CD14-positive monocyte (primary cell): ENCODE data around the gene RIMBP2. TPM values are rescaled to one million over a fixed set of nuclear protein-coding genes. Genes with fewer than 3 reads are reported as not detected.

Experiments used
- DNase-seq, 3 donors: peaks; one replicate each; pipeline ENCODE4 v3.0.0-alpha.2; 2011 to 2022
- H2AFZ ChIP-seq: 2 replicates; pipeline ENCODE4 v1.6.0; 2012; ENCODE audit warnings: mild to moderate bottlenecking, low read depth, low read length, inconsistent platforms; ENCODE audit not compliant: insufficient read depth, poor library complexity, severe bottlenecking
- H3K27ac ChIP-seq, 2 donors: 1 replicate in 1 of 2; 2 replicates in 1 of 2; pipeline ENCODE4 v1.5.1; 2012 to 2013; ENCODE audit warnings: low read length in 2 of 2, control low read depth in 1 of 2, inconsistent platforms in 1 of 2, low read depth in 1 of 2, mild to moderate bottlenecking in 1 of 2
- H3K27me3 ChIP-seq, 2 donors: one replicate each; pipeline versions ENCODE4 v1.6.0 to v1.6.1; 2011 to 2013; ENCODE audit warnings: low read length in 2 of 2; ENCODE audit not compliant: control insufficient read depth in 2 of 2, insufficient read depth in 2 of 2
- H3K36me3 ChIP-seq, 2 donors: replicated peaks in 1 of 2; 1 replicate in 1 of 2; 2 replicates in 1 of 2; pipeline versions ENCODE4 v1.5.1 to v1.6.1; 2012 to 2013; ENCODE audit warnings: low read length in 2 of 2, control low read depth in 1 of 2, inconsistent platforms in 1 of 2, mild to moderate bottlenecking in 1 of 2; ENCODE audit not compliant: insufficient read depth in 2 of 2, control insufficient read depth in 1 of 2
- H3K4me1 ChIP-seq, 2 donors: 1 replicate in 1 of 2; 2 replicates in 1 of 2; pipeline versions ENCODE4 v1.5.1 to v1.6.1; 2012 to 2013; ENCODE audit warnings: low read length in 2 of 2, control low read depth in 1 of 2, inconsistent platforms in 1 of 2, mild to moderate bottlenecking in 1 of 2, moderate library complexity in 1 of 2; ENCODE audit not compliant: insufficient read depth in 2 of 2, control insufficient read depth in 1 of 2
- H3K4me2 ChIP-seq: replicated peaks from 2 replicates; pipeline ENCODE3; 2012; ENCODE audit warnings: low read length, moderate library complexity, mild to moderate bottlenecking; ENCODE audit not compliant: poor library complexity, severe bottlenecking; ENCODE audit errors: extremely low read depth
- H3K4me3 ChIP-seq, 3 experiments: fragments of 200-600 bp in 1 of 3; sonication (generic) in 1 of 3; replicated peaks in 1 of 3; 1 replicate in 2 of 3; 2 replicates in 1 of 3; pipeline ENCODE4 v1.5.1; 2011 to 2013; ENCODE audit warnings: low read length in 3 of 3, mild to moderate bottlenecking in 3 of 3, control low read depth in 2 of 3, low read depth in 2 of 3, inconsistent platforms in 1 of 3, moderate library complexity in 1 of 3
- H3K79me2 ChIP-seq: 2 replicates; pipeline ENCODE4 v1.6.0; 2012; ENCODE audit warnings: mild to moderate bottlenecking, control low read depth, inconsistent platforms, low read length, moderate library complexity; ENCODE audit not compliant: insufficient read depth
- H3K9ac ChIP-seq: 2 replicates; pipeline ENCODE4 v1.6.0; 2017; ENCODE audit warnings: low read length, mild to moderate bottlenecking; ENCODE audit not compliant: insufficient read depth, poor library complexity, severe bottlenecking
- H3K9me3 ChIP-seq, 2 donors: replicated peaks in 1 of 2; 1 replicate in 1 of 2; 2 replicates in 1 of 2; pipeline versions ENCODE4 v1.5.1 to v1.6.1; 2012 to 2013; ENCODE audit warnings: low read length in 2 of 2, control low read depth in 1 of 2; ENCODE audit not compliant: control insufficient read depth in 1 of 2, insufficient read depth in 1 of 2
- H4K20me1 ChIP-seq: 2 replicates; pipeline ENCODE4 v1.6.0; 2012; ENCODE audit warnings: mild to moderate bottlenecking, low read length, control low read depth, moderate library complexity; ENCODE audit not compliant: insufficient read depth
- H3K27ac Mint-ChIP-seq, 7 donors: one replicate each; pipeline ENCODE4 v1.8.0; 2020; ENCODE audit warnings: mild to moderate bottlenecking in 7 of 7, mixed read lengths in 7 of 7, moderate library complexity in 6 of 7, inconsistent platforms in 2 of 7
- H3K27me3 Mint-ChIP-seq, 3 donors: one replicate each; pipeline ENCODE4 v1.8.0; 2021 to 2022; ENCODE audit warnings: low read depth in 3 of 3, mild to moderate bottlenecking in 3 of 3, mixed read lengths in 3 of 3, moderate library complexity in 3 of 3, inconsistent platforms in 1 of 3
- H3K36me3 Mint-ChIP-seq, 2 donors: one replicate each; pipeline ENCODE4 v1.8.0; 2020; ENCODE audit warnings: mixed read lengths in 2 of 2, inconsistent platforms in 1 of 2, mild to moderate bottlenecking in 1 of 2
- H3K4me1 Mint-ChIP-seq: one replicate; pipeline ENCODE4 v1.8.0; 2020; ENCODE audit warnings: mild to moderate bottlenecking, mixed read lengths
- H3K4me3 Mint-ChIP-seq, 2 donors: one replicate each; pipeline ENCODE4 v1.8.0; 2020; ENCODE audit warnings: mild to moderate bottlenecking in 2 of 2, mixed read lengths in 2 of 2, moderate library complexity in 1 of 2
- H3K9me3 Mint-ChIP-seq, 7 donors: one replicate each; pipeline ENCODE4 v1.8.0; 2020 to 2022; ENCODE audit warnings: mixed read lengths in 7 of 7, mild to moderate bottlenecking in 6 of 7, moderate library complexity in 6 of 7, inconsistent platforms in 2 of 7
- CTCF ChIP-seq: fragments of 200-600 bp; IDR thresholded peaks from one replicate; pipeline ENCODE4 v1.8.0; 2022; ENCODE audit warnings: antibody characterized with exemption, mild to moderate bottlenecking
- WGBS: methylation state at CpG from one replicate; pipeline ENCODE4 v1.1.5; 2013; ENCODE audit warnings: missing lambda C conversion rate; ENCODE audit not compliant: insufficient coverage; 5-methylcytosine and 5-hydroxymethylcytosine counted together
- intact Hi-C, 2 donors: fragments of 100-400 bp; cut with micrococcal nuclease; formaldehyde crosslinking; loops; one replicate each; pipeline versions ENCODE4 v1.15.0 to v1.15.1; 2023
- polyA plus RNA-seq, 3 donors: library from polyadenylated mRNA; depleted of rRNA in 1 of 3; unstranded in 2 of 3; stranded (reverse) in 1 of 3; fragments of 300-500 nt in 2 of 3; fragments of >200 nt in 1 of 3; fragmentation: Illumina TruSeq in 2 of 3; gene quantifications; 1 replicate in 2 of 3; 2 replicates in 1 of 3; pipeline ENCODE4 v1.2.3, GENCODE V29; 2012 to 2021

The RIMBP2 gene
- polyA plus RNA-seq, 3 donors, result not detected

GRCh38 chr12:130481392-130481879 is 234.7 kb downstream of the RIMBP2 start:
- DNase-seq, result no peak
- Histone ChIP-seq H3K27me3 (no peaks in the 10 kb centered on the region), H3K4me3 (no peak overlapping the region), H4K20me1 (no peaks in the 10 kb centered on the region), H3K9ac (no peak overlapping the region), H2AFZ (no peak overlapping the region), H3K4me2 (no peak overlapping the region), H3K79me2 (no peaks in the 10 kb centered on the region), H3K4me1 (no peaks in the 10 kb centered on the region), H3K9me3 (no peaks in the 10 kb centered on the region), H3K36me3 (no peaks in the 10 kb centered on the region), H3K27ac (no peak overlapping the region)
- no peaks in the 10 kb centered on the region for H3K9me3 Mint-ChIP-seq
- no peaks in the 10 kb centered on the region for H3K36me3 Mint-ChIP-seq
- H3K4me3 Mint-ChIP-seq, result no peak overlapping the region
- H3K4me1 Mint-ChIP-seq, result no peaks in the 10 kb centered on the region
- TF ChIP-seq CTCF, result no peak
- intact Hi-C loops, result no loop called here
- no peak overlapping the region for H3K27ac Mint-ChIP-seq
- WGBS, result 80% methylated on average over 12 of the region's 17 CpGs
- peaks cover 0 to 6% (median 4%) of the 10 kb centered on the region in 3 donors for H3K27me3 Mint-ChIP-seq

GRCh38 chr12:130480887-130481286 is 235.2 kb downstream of the RIMBP2 start:
- H2AFZ ChIP-seq, result no peak overlapping the region
- no peak for TF ChIP-seq CTCF
- no peaks in the 10 kb centered on the region for H3K36me3 Mint-ChIP-seq
- no peak overlapping the region for H3K4me3 Mint-ChIP-seq
- intact Hi-C loops, result no loop called here
- no peaks in the 10 kb centered on the region for H3K27me3 ChIP-seq
- no peak overlapping the region for H3K4me2 ChIP-seq
- no peaks in the 10 kb centered on the region for H3K4me1 Mint-ChIP-seq
- H3K4me1 ChIP-seq, result no peaks in the 10 kb centered on the region
- H3K9me3 Mint-ChIP-seq, result no peaks in the 10 kb centered on the region
- no peaks in the 10 kb centered on the region for H3K9me3 ChIP-seq
- no peaks in the 10 kb centered on the region for H3K36me3 ChIP-seq
- no peaks in the 10 kb centered on the region for H3K79me2 ChIP-seq
- H3K27me3 Mint-ChIP-seq, result peaks cover 0 to 6% (median 4%) of the 10 kb centered on the region in 3 donors
- no peak overlapping the region for H3K27ac ChIP-seq
- no peaks in the 10 kb centered on the region for H4K20me1 ChIP-seq
- no peak for DNase-seq
- no peak overlapping the region for H3K27ac Mint-ChIP-seq
- no peak overlapping the region for H3K4me3 ChIP-seq
- no peak overlapping the region for H3K9ac ChIP-seq
- WGBS, result 11% methylated on average over 9 of the region's 14 CpGs
